Ovary (tissue), 9 donors: Measurements from ENCODE around the gene ELOB. TPM values are rescaled to one million over a fixed set of nuclear protein-coding genes. Genes with fewer than 3 reads are reported as not detected.

Experiments used
- DNase-seq, 5 donors: peaks; one replicate each; pipeline ENCODE4 v3.0.0-alpha.2; 2019 to 2020
- H3K27ac ChIP-seq, 2 donors: fragments of 200-600 bp; one replicate each; pipeline versions ENCODE4 v1.5.1 to v1.8.0; 2019 to 2022
- H3K27me3 ChIP-seq: fragments of 200-600 bp; one replicate; pipeline ENCODE4 v1.8.0; 2022
- H3K36me3 ChIP-seq: fragments of 200-600 bp; sonication (generic); one replicate; pipeline ENCODE4 v1.5.1; 2019
- H3K4me1 ChIP-seq: one replicate; pipeline ENCODE4 v1.8.1; 2013; ENCODE audit warnings: mild to moderate bottlenecking, moderate library complexity; ENCODE audit not compliant: insufficient read depth
- H3K4me3 ChIP-seq: fragments of 200-600 bp; sonication (generic); one replicate; pipeline ENCODE4 v1.5.1; 2017
- H3K9me3 ChIP-seq, 2 donors: fragments of 200-600 bp in 1 of 2; sonication (generic) in 1 of 2; one replicate each; pipeline versions ENCODE4 v1.5.1 to v1.8.1; 2013 to 2019; ENCODE audit warnings: mild to moderate bottlenecking in 1 of 2, moderate library complexity in 1 of 2
- EP300 ChIP-seq: sonication (generic); formaldehyde crosslinking; IDR thresholded peaks from one replicate; pipeline ENCODE4 v1.6.1; 2017; ENCODE audit warnings: antibody characterized with exemption
- POLR2A ChIP-seq: fragments of 450-650 bp; IDR thresholded peaks from one replicate; pipeline ENCODE4 v1.6.1; 2017; ENCODE audit warnings: antibody characterized with exemption, mild to moderate bottlenecking, moderate library complexity
- WGBS, 3 donors: extraction: QIAGEN DNeasy Blood & Tissue Kit in 1 of 3; methylation state at CpG; one replicate each; pipeline versions ENCODE4 v1.1.5 to v1.1.7; 2013 to 2017; 5-methylcytosine and 5-hydroxymethylcytosine counted together
- intact Hi-C, 4 donors: fragments of 100-400 bp; cut with DNase I; formaldehyde crosslinking; loops; one replicate each; pipeline versions ENCODE4 v1.11.0 to v1.15.1; 2022 to 2023
- polyA plus RNA-seq, 2 donors: library from polyadenylated mRNA; stranded (reverse); fragments of 200-250 nt in 1 of 2; fragments of 350-450 nt in 1 of 2; fragmentation: Illumina TruSeq in 1 of 2; extraction: RNeasy Lipid Tissue Mini Kit (QIAGEN cat#74804) in 1 of 2; gene quantifications; one replicate each; pipeline ENCODE4 v1.2.3, GENCODE V29; 2013 to 2014
- total RNA-seq, 7 donors: library from RNA; depleted of rRNA in 2 of 7; stranded (reverse); fragments of >200 nt in 2 of 7; fragmentation: NEBNext Ultra II Directional in 3 of 7; extraction: Animal tissue kit (Norgen Biotek cat#: 25700) in 3 of 7; gene quantifications; one replicate each; pipeline versions ENCODE4 v1.1.0 to v1.2.4, GENCODE V29; 2016 to 2023
- TF ChIP-seq, protein P1 (sequence below), 3 donors: fragments of 450-650 bp in 2 of 3; fragments of 200-600 bp in 1 of 3; IDR thresholded peaks; one replicate each; pipeline versions ENCODE4 v1.5.1 to v1.8.0; 2016 to 2022; ENCODE audit warnings: antibody characterized with exemption in 3 of 3, mild to moderate bottlenecking in 1 of 3
- donor health status: DM: no; HTN: no; CAD: no; lungs with moderate emphysema.
- donor health status: DM: no; HTN: no; CAD: no.
- donor health status: Bipolar disorder and iron deficiency.
- donor health status: DM: yes; HTN: yes; CAD: no.
- donor health status: DM: no; HTN: no; CAD: no.
- donor health status: DM: yes; HTN: yes; CAD: no.

ELOB gene
- total and polyA plus RNA-seq, 9 donors, result 8.9 to 498 (median 172) TPM

DNA sequence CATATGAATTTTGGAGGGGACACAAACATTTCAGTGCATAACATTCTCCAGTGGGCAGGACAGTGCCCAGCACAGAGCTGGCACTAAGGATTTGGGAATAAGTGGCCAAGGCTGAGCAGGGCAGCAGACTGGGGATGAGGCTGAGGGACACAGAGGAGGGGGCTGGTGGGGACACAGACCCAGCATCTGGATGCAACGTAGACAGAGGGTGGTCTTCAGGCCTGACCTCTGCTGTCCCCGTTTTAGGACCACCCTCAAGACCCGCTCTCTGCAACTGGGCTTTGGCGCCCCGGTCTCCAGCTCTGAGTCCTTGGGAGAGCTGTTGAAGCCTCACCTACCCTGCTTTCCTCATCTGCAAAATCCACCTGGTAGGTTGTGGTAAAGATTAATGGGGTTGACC, 13.6 kb upstream of the ELOB start:
- peak in 1 of 5 donors; percentile 5 for DNase-seq
- WGBS, 3 donors, result 74 to 81% (median 78%) methylated on average over 5 of the region's 5 CpGs
- no peaks in the 10 kb centered on the region for H3K9me3 ChIP-seq
- no peak overlapping the region for H3K27ac ChIP-seq
- intact Hi-C loops, result loop anchor here in 1 of 4 donors (2.0 kb wide), 1 partner anchor 54 kb away; no protein-coding TSS in a partner anchor
- no peaks in the 10 kb centered on the region for H3K27me3 ChIP-seq
- H3K4me3 ChIP-seq, result no peak overlapping the region
- H3K4me1 ChIP-seq, result no peaks in the 10 kb centered on the region
- H3K36me3 ChIP-seq, result no peaks in the 10 kb centered on the region
- no peak for TF ChIP-seq POLR2A
- TF ChIP-seq, protein P1, sequence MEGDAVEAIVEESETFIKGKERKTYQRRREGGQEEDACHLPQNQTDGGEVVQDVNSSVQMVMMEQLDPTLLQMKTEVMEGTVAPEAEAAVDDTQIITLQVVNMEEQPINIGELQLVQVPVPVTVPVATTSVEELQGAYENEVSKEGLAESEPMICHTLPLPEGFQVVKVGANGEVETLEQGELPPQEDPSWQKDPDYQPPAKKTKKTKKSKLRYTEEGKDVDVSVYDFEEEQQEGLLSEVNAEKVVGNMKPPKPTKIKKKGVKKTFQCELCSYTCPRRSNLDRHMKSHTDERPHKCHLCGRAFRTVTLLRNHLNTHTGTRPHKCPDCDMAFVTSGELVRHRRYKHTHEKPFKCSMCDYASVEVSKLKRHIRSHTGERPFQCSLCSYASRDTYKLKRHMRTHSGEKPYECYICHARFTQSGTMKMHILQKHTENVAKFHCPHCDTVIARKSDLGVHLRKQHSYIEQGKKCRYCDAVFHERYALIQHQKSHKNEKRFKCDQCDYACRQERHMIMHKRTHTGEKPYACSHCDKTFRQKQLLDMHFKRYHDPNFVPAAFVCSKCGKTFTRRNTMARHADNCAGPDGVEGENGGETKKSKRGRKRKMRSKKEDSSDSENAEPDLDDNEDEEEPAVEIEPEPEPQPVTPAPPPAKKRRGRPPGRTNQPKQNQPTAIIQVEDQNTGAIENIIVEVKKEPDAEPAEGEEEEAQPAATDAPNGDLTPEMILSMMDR (IDR thresholded peaks at IDR 0.05), result no peak
- no peak for TF ChIP-seq EP300

DNA sequence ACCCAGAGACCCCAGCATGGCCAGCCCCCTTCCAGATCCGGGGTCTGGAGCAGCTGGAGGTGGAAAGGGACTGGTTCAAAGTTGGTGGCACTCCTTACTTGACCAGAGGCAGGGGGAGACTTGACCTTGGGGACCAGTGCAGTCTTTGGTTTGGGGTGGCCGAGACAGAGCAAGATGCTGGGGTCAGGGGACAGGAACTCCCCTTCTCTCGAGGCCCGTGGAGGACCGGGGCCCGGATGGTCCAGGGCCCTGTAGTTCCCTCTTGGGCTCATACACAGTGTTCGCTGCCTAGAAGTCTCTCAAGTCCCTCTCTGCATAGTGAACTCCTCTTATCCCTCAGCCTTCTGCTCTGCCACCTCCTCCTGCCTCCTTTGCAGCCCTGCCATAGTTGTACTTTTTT, 10.9 kb upstream of the ELOB start:
- H3K4me1 ChIP-seq, result no peaks in the 10 kb centered on the region
- H3K4me3 ChIP-seq, result no peak overlapping the region
- H3K27ac ChIP-seq, result no peak overlapping the region
- TF ChIP-seq, protein P1 (IDR thresholded peaks at IDR 0.05), result no peak
- TF ChIP-seq EP300 (no peak), POLR2A (no peak)
- no peaks in the 10 kb centered on the region for H3K36me3 ChIP-seq
- peak in 1 of 5 donors; percentile 2 for DNase-seq
- no peaks in the 10 kb centered on the region for H3K27me3 ChIP-seq
- WGBS, 3 donors, result 15 to 28% (median 19%) methylated on average over 7 of the region's 7 CpGs
- intact Hi-C loops, result no loop called here
- H3K9me3 ChIP-seq, result no peaks in the 10 kb centered on the region

- WGBS, 3 donors, result 24 to 34% (median 33%) methylated on average over 9 to 10 of the region's 10 CpGs
- intact Hi-C loops, result no loop called here
- TF ChIP-seq EP300, result no peak
- TF ChIP-seq, protein P1 (IDR thresholded peaks at IDR 0.05), result no peak
- TF ChIP-seq POLR2A, result no peak
- peak in 2 of 5 donors; percentile 13 to 15 for DNase-seq
- no peaks in the 10 kb centered on the region for H3K9me3 ChIP-seq
- H3K27me3 ChIP-seq, result no peaks in the 10 kb centered on the region
- H3K36me3 ChIP-seq, result no peaks in the 10 kb centered on the region
- no peaks in the 10 kb centered on the region for H3K4me1 ChIP-seq
- H3K27ac ChIP-seq, result no peak within 1 kb of the TSS
- no peak within 1 kb of the TSS for H3K4me3 ChIP-seq
Measured at GRCh38 chr16:2787406-2787805, 10.3 kb upstream of the ELOB start, which contains the start of gene PRSS33. TSS of gene PRSS33 (minus strand) at chr16:2787560. CDS start at chr16:2786547, 1,013 bp downstream.

- no peaks in the 10 kb centered on the region for H3K36me3 ChIP-seq
- 35 to 46% (median 35%) methylated on average over 2 to 3 of the region's 3 CpGs for WGBS, 3 donors
- no peak for DNase-seq
- no peak overlapping the region for H3K4me3 ChIP-seq
- no peaks in the 10 kb centered on the region for H3K9me3 ChIP-seq
- H3K4me1 ChIP-seq, result no peaks in the 10 kb centered on the region
- H3K27ac ChIP-seq, result no peak overlapping the region
- intact Hi-C loops, result no loop called here
- H3K27me3 ChIP-seq, result no peaks in the 10 kb centered on the region
- TF ChIP-seq POLR2A (no peak), EP300 (no peak)
- TF ChIP-seq, protein P1 (IDR thresholded peaks at IDR 0.05), result no peak
Measured at GRCh38 chr16:2786826-2787151, 9.7 kb upstream of the ELOB start.
